Measurements from ENCODE around the gene RFTN1.

Gene RFTN1

GRCh38 chr3:16346413-16347081 is 167.0 kb downstream of the RFTN1 start:
- no peak for TF ChIP-seq CTCF (IDR thresholded peaks at IDR 0.05; ENCODE audit: insufficient read depth, missing control alignments)
- DNase-seq (ENCODE audit: insufficient read length, low spot score) (no peak), FAIRE-seq (no peak)

- DNase-seq (ENCODE audit: insufficient read length, low spot score) (no peak), FAIRE-seq (no peak)
- TF ChIP-seq CTCF (IDR thresholded peaks at IDR 0.05; ENCODE audit: insufficient read depth, missing control alignments): no peak
These were observed 170.4 kb downstream of the RFTN1 start for GRCh38 chr3:16343101-16343500.

GRCh38 chr3:16338999-16339398 is 174.5 kb downstream of the RFTN1 start:
- FAIRE-seq: no peak
- DNase-seq (ENCODE audit: insufficient read length, low spot score): no peak
- TF ChIP-seq CTCF (IDR thresholded peaks at IDR 0.05; ENCODE audit: insufficient read depth, missing control alignments): no peak

- DNase-seq (ENCODE audit: insufficient read length, low spot score): no peak
- no peak for FAIRE-seq
- no peak for TF ChIP-seq CTCF (IDR thresholded peaks at IDR 0.05; ENCODE audit: insufficient read depth, missing control alignments)
These were observed 175.5 kb downstream of the RFTN1 start for GRCh38 chr3:16337856-16338540.

GRCh38 chr3:16336825-16337224 is 176.7 kb downstream of the RFTN1 start:
- FAIRE-seq: no peak
- DNase-seq (ENCODE audit: insufficient read length, low spot score): no peak
- TF ChIP-seq CTCF (IDR thresholded peaks at IDR 0.05; ENCODE audit: insufficient read depth, missing control alignments): no peak

- FAIRE-seq (no peak), DNase-seq (ENCODE audit: insufficient read length, low spot score) (no peak)
- no peak for TF ChIP-seq CTCF (IDR thresholded peaks at IDR 0.05; ENCODE audit: insufficient read depth, missing control alignments)
These were observed 177.5 kb downstream of the RFTN1 start for GRCh38 chr3:16335772-16336645.
